WTC11 (cell line): ENCODE data around the gene BLOC1S4. TPM values are rescaled to one million over a fixed set of nuclear protein-coding genes. Genes with fewer than 3 reads are reported as not detected.

ENCODE experiments used
- ATAC-seq: fragments of 200-7000 bp; cut with Tn5 transposase; 2 replicates; pipeline ENCODE4 v1.10.0; 2021; ENCODE audit warnings: mild to moderate bottlenecking, moderate library complexity
- CTCF ChIA-PET: fragments of 300-600 bp; sonication (Branson Sonifier 250); formaldehyde crosslinking; loops from one replicate; lab custom pipeline; 2021; ENCODE audit warnings: antibody characterized with exemption; lab: Charles Lee
- POLR2A ChIA-PET: fragments of 350-600 bp; sonication (Branson Sonifier 250); formaldehyde crosslinking; loops from one replicate; lab custom pipeline; 2021; ENCODE audit warnings: antibody characterized with exemption; lab: Charles Lee
- DNase-seq: peaks from one replicate; pipeline ENCODE4 v3.0.0; 2021; ENCODE audit warnings: low spot score
- H3K27ac Mint-ChIP-seq: 2 replicates; pipeline ENCODE4 v1.8.0; 2021; ENCODE audit warnings: mixed read lengths
- H3K27me3 Mint-ChIP-seq: 2 replicates; pipeline ENCODE4 v1.8.0; 2021; ENCODE audit warnings: low read depth, mild to moderate bottlenecking, moderate library complexity, mixed read lengths
- H3K36me3 Mint-ChIP-seq: 2 replicates; pipeline ENCODE4 v1.8.0; 2021; ENCODE audit warnings: mixed read lengths
- H3K4me1 Mint-ChIP-seq: 2 replicates; pipeline ENCODE4 v1.8.0; 2022; ENCODE audit warnings: mixed read lengths
- H3K4me3 Mint-ChIP-seq: 2 replicates; pipeline ENCODE4 v1.8.0; 2021; ENCODE audit warnings: mild to moderate bottlenecking, moderate library complexity, mixed read lengths
- H3K9me3 Mint-ChIP-seq: 2 replicates; pipeline ENCODE4 v1.8.0; 2021; ENCODE audit warnings: mixed read lengths
- AR ChIP-seq: fragments of 250-450 bp; sonication (Bioruptor Pico); IDR thresholded peaks from 2 replicates; pipeline ENCODE4 v1.9.0; 2021; ENCODE audit warnings: mild to moderate bottlenecking
- ARID4B ChIP-seq: sonication (generic); formaldehyde crosslinking; IDR thresholded peaks from 2 replicates; pipeline ENCODE4 v1.8.0; 2023; ENCODE audit warnings: missing genetic modification reagents, mild to moderate bottlenecking, borderline replicate concordance
- ATF2 ChIP-seq: sonication (generic); formaldehyde crosslinking; IDR thresholded peaks from 2 replicates; pipeline ENCODE4 v1.8.1; 2022; ENCODE audit warnings: low read depth, missing genetic modification reagents, borderline replicate concordance
- CBFB ChIP-seq: sonication (generic); formaldehyde crosslinking; IDR thresholded peaks from 2 replicates; pipeline ENCODE4 v1.8.1; 2022; ENCODE audit warnings: mild to moderate bottlenecking, low read depth, missing genetic modification reagents
- CREB1 ChIP-seq: sonication (generic); formaldehyde crosslinking; IDR thresholded peaks from 2 replicates; pipeline ENCODE4 v1.8.0; 2023; ENCODE audit warnings: mild to moderate bottlenecking, missing genetic modification reagents
- E2F4 ChIP-seq: sonication (generic); formaldehyde crosslinking; IDR thresholded peaks from 2 replicates; pipeline ENCODE4 v1.8.1; 2022; ENCODE audit warnings: low read depth, mild to moderate bottlenecking, moderate library complexity, missing genetic modification reagents, borderline replicate concordance
- E2F5 ChIP-seq: sonication (generic); formaldehyde crosslinking; IDR thresholded peaks from 2 replicates; pipeline ENCODE4 v1.8.1; 2022; ENCODE audit warnings: mild to moderate bottlenecking, moderate library complexity, missing genetic modification reagents
- FOXJ3 ChIP-seq: sonication (generic); formaldehyde crosslinking; IDR thresholded peaks from 2 replicates; pipeline ENCODE4 v1.9.0; 2021; ENCODE audit warnings: missing genetic modification reagents, mild to moderate bottlenecking, borderline replicate concordance
- FOXK1 ChIP-seq: sonication (generic); formaldehyde crosslinking; IDR thresholded peaks from 2 replicates; pipeline ENCODE4 v1.8.0; 2022; ENCODE audit warnings: mild to moderate bottlenecking, moderate library complexity, missing genetic modification reagents
- NR1H2 ChIP-seq: sonication (generic); formaldehyde crosslinking; IDR thresholded peaks from 2 replicates; pipeline ENCODE4 v1.9.0; 2021; ENCODE audit warnings: mild to moderate bottlenecking, moderate library complexity, missing genetic modification reagents
- ZNF121 ChIP-seq: sonication (generic); formaldehyde crosslinking; IDR thresholded peaks from 2 replicates; pipeline ENCODE4 v1.8.0; 2023; ENCODE audit warnings: missing genetic modification reagents
- ZNF263 ChIP-seq: sonication (generic); formaldehyde crosslinking; IDR thresholded peaks from 2 replicates; pipeline ENCODE4 v1.8.1; 2022; ENCODE audit warnings: low read depth, mild to moderate bottlenecking, moderate library complexity, missing genetic modification reagents
- ZNF317 ChIP-seq: sonication (generic); formaldehyde crosslinking; IDR thresholded peaks from 2 replicates; pipeline ENCODE4 v1.8.1; 2023; ENCODE audit warnings: low read depth, mild to moderate bottlenecking, moderate library complexity, missing genetic modification reagents, borderline replicate concordance
- ZNF416 ChIP-seq: fragments of 250-450 bp; sonication (Bioruptor Pico); IDR thresholded peaks from 2 replicates; pipeline ENCODE4 v1.9.0; 2021; ENCODE audit warnings: mild to moderate bottlenecking, inconsistent platforms
- ZNF423 ChIP-seq: fragments of 250-450 bp; sonication (Bioruptor Pico); IDR thresholded peaks from 2 replicates; pipeline ENCODE4 v2.1.2; 2022; ENCODE audit warnings: mild to moderate bottlenecking, moderate library complexity
- total RNA-seq: library from RNA; stranded (reverse); gene quantifications from 3 replicates; pipeline ENCODE4 v1.2.3, GENCODE V29; 2021

Gene BLOC1S4
- total RNA-seq, 1 experiment from 2014 or later: 21.4 TPM

DNA sequence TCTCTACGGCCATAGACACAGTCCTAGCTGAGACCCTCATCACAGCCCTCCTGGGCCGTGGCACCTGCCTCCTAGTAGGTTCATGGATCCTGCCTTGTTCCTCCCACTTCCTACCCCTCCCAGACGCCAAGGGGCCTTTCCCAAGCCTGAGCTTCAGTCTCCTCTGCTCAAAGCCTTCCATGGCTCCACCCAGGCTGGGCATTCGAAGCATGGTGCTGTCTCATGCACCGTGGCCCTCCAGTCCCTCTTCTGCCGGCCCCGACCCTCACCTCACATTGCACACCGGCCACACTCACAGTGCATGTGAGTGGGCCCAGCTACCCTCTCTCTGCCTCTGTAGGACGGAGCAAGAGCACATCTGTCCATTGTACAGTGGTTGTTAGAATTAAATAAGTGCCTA is 44.9 kb downstream of the BLOC1S4 start:
- no peak overlapping the region for H3K4me3 Mint-ChIP-seq
- POLR2A ChIA-PET: no interaction called here
- no peak for DNase-seq
- no peaks in the 10 kb centered on the region; the same call in 1 of the 2 replicates for H3K27me3 Mint-ChIP-seq
- no peaks in the 10 kb centered on the region for H3K36me3 Mint-ChIP-seq
- no peak for TF ChIP-seq FOXK1
- no peak for TF ChIP-seq ATF2 (CRISPR knock-in tag)
- TF ChIP-seq ZNF416 (CRISPR knock-in tag): no peak
- TF ChIP-seq ZNF317 (CRISPR knock-in tag): no peak
- TF ChIP-seq ARID4B: no peak
- TF ChIP-seq AR (CRISPR knock-in tag): no peak
- no peak for TF ChIP-seq CREB1 (CRISPR knock-in tag)
- no peak for TF ChIP-seq FOXJ3 (CRISPR knock-in tag)
- no peak for TF ChIP-seq E2F5
- TF ChIP-seq, all 79 proteins: peak for 0
- CTCF ChIA-PET: interaction anchor here (2.1 kb wide), 1 partner anchor 40 kb away, joined by 6 read pairs; no protein-coding TSS in a partner anchor
- no peak overlapping the region for H3K27ac Mint-ChIP-seq
- H3K4me1 Mint-ChIP-seq: peaks cover 3% of the 10 kb centered on the region; the same call in 1 of the 2 replicates
- no peaks in the 10 kb centered on the region for H3K9me3 Mint-ChIP-seq
- no peak for ATAC-seq

DNA sequence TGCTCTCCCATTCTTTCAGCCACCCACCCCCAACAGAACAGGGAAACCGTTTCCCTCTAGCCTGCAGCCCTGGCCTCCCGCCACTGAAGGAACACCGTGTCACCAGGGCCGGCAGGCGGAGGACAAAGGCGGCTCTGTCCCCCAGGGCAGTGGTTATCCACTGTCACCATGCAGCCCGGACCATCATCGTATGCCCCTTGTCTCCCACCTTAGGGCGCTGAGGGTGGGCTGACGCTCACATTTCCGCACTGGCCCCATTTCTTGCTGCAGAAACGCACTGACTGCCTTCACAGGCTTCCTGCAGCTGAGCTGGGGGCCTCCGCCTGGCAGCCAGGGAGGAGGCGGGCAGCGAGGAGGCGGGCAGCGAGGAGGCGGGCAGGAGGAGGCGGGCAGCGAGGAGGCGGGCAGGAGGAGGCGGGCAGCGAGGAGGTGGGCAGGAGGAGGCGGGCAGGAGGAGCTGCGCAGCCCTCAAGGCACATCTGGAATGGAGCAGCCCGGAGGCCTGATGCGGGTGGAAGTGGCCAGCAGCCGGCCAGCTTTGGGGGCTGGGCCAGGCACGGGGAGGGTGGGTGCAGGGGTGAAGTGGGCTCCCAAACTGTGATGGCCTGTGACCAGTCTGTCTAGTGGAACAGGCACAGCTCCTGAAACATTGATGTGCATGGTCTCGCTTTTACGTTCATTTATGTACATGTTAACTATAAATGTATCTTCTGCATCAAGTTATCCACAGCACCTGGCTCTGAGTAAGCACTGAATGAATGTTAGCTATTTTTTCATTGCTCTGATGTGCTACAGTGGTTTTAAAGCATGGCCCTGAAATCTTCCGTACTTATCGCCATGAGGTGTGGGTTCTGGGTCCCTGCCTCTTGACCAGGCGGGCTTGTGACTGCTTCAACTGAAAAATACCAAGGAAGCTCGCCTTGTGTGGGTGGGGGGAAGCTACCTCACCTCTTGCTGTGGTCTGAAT is 46.0 kb downstream of the BLOC1S4 start:
- peaks cover 3% of the 10 kb centered on the region; the same call in 1 of the 2 replicates for H3K4me1 Mint-ChIP-seq
- no peaks in the 10 kb centered on the region; the same call in 1 of the 2 replicates for H3K27me3 Mint-ChIP-seq
- ChIA-PET CTCF (interaction anchor here (0.7 to 1.0 kb wide), 3 partner anchors 20 to 212 kb away, joined by 3 to 4 read pairs (median 3); no protein-coding TSS in a partner anchor), POLR2A (no interaction called here)
- no peaks in the 10 kb centered on the region for H3K9me3 Mint-ChIP-seq
- H3K4me3 Mint-ChIP-seq: no peak overlapping the region
- ATAC-seq (no peak), DNase-seq (no peak)
- H3K27ac Mint-ChIP-seq: no peak overlapping the region
- TF ChIP-seq CBFB (CRISPR knock-in tag) (no peak), ZNF423 (CRISPR knock-in tag) (no peak), ZNF263 (CRISPR knock-in tag) (no peak), E2F4 (CRISPR knock-in tag) (no peak), ZNF121 (CRISPR knock-in tag) (no peak), NR1H2 (CRISPR knock-in tag) (no peak)
- H3K36me3 Mint-ChIP-seq: no peaks in the 10 kb centered on the region
